ENCODE measurements around the gene RTKN. TPM values are rescaled to one million over a fixed set of nuclear protein-coding genes. Genes with fewer than 3 reads are reported as not detected.

RTKN gene
- total and polyA plus RNA-seq, 9 of the 15 experiments (the other 6 are each of a cell fraction or from before 2014, with no cell fraction given), result 0.14 to 6.9 (median 3.6) TPM

GRCh38 chr2:74440378-74441169 is 1.2 kb downstream of the RTKN start (continued):
- TF ChIP-seq RAD51 (IDR thresholded peaks at IDR 0.05; ENCODE audit: borderline replicate concordance, low read depth), result no peak
- no peak for TF ChIP-seq MBD2 (IDR thresholded peaks at IDR 0.05; ENCODE audit: borderline replicate concordance, low read depth)
- no peak for TF ChIP-seq NCOA6 (IDR thresholded peaks at IDR 0.05)
- no peak for TF ChIP-seq ARHGAP35 (IDR thresholded peaks at IDR 0.05; ENCODE audit: partially characterized antibody)
- TF ChIP-seq, protein P1, sequence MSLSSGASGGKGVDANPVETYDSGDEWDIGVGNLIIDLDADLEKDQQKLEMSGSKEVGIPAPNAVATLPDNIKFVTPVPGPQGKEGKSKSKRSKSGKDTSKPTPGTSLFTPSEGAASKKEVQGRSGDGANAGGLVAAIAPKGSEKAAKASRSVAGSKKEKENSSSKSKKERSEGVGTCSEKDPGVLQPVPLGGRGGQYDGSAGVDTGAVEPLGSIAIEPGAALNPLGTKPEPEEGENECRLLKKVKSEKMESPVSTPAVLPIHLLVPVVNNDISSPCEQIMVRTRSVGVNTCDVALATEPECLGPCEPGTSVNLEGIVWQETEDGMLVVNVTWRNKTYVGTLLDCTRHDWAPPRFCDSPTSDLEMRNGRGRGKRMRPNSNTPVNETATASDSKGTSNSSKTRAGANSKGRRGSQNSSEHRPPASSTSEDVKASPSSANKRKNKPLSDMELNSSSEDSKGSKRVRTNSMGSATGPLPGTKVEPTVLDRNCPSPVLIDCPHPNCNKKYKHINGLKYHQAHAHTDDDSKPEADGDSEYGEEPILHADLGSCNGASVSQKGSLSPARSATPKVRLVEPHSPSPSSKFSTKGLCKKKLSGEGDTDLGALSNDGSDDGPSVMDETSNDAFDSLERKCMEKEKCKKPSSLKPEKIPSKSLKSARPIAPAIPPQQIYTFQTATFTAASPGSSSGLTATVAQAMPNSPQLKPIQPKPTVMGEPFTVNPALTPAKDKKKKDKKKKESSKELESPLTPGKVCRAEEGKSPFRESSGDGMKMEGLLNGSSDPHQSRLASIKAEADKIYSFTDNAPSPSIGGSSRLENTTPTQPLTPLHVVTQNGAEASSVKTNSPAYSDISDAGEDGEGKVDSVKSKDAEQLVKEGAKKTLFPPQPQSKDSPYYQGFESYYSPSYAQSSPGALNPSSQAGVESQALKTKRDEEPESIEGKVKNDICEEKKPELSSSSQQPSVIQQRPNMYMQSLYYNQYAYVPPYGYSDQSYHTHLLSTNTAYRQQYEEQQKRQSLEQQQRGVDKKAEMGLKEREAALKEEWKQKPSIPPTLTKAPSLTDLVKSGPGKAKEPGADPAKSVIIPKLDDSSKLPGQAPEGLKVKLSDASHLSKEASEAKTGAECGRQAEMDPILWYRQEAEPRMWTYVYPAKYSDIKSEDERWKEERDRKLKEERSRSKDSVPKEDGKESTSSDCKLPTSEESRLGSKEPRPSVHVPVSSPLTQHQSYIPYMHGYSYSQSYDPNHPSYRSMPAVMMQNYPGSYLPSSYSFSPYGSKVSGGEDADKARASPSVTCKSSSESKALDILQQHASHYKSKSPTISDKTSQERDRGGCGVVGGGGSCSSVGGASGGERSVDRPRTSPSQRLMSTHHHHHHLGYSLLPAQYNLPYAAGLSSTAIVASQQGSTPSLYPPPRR (CRISPR knock-in tag; IDR thresholded peaks at IDR 0.05; ENCODE audit: borderline replicate concordance), result no peak
- TF ChIP-seq ZNF707 (CRISPR knock-in tag; conservative IDR thresholded peaks at IDR 0.05), result no peak
- TF ChIP-seq HMG20A (CRISPR knock-in tag; conservative IDR thresholded peaks at IDR 0.05), result no peak
- no peak for TF ChIP-seq SRSF7 (optimal IDR thresholded peaks at IDR 0.05; ENCODE audit: low read depth, low read length)
- no peak for TF ChIP-seq ZNF695 (CRISPR knock-in tag; IDR thresholded peaks at IDR 0.05)
- no peak for TF ChIP-seq ZNF436 (CRISPR knock-in tag; IDR thresholded peaks at IDR 0.05)
- no peak for TF ChIP-seq PHF21A (IDR thresholded peaks at IDR 0.05; ENCODE audit: borderline replicate concordance, low read depth)
- TF ChIP-seq MXI1 (IDR thresholded peaks at IDR 0.05; ENCODE audit: low read depth, low read length), result no peak
- TF ChIP-seq EP400 (IDR thresholded peaks at IDR 0.05), result peak; percentile 67; the same call in 1 of the 2 replicates
- TF ChIP-seq UBTF (IDR thresholded peaks at IDR 0.05; ENCODE audit: borderline replicate concordance in 1 of 2, low read depth in 2 of 2, low read length in 2 of 2), result peak in 1 of 2 experiments; percentile 78; a peak in 1 of 4 replicates
- TF ChIP-seq HCFC1 (IDR thresholded peaks at IDR 0.05; ENCODE audit: low read depth, low read length), result no peak
- TF ChIP-seq MLX (CRISPR knock-in tag; conservative IDR thresholded peaks at IDR 0.05), result no peak
- TF ChIP-seq, protein P2, sequence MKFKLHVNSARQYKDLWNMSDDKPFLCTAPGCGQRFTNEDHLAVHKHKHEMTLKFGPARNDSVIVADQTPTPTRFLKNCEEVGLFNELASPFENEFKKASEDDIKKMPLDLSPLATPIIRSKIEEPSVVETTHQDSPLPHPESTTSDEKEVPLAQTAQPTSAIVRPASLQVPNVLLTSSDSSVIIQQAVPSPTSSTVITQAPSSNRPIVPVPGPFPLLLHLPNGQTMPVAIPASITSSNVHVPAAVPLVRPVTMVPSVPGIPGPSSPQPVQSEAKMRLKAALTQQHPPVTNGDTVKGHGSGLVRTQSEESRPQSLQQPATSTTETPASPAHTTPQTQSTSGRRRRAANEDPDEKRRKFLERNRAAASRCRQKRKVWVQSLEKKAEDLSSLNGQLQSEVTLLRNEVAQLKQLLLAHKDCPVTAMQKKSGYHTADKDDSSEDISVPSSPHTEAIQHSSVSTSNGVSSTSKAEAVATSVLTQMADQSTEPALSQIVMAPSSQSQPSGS (CRISPR knock-in tag; IDR thresholded peaks at IDR 0.05), result no peak
- no peak for TF ChIP-seq FOXA1 (IDR thresholded peaks at IDR 0.05; ENCODE audit: borderline replicate concordance)
- TF ChIP-seq ZFP30 (CRISPR knock-in tag; IDR thresholded peaks at IDR 0.05; ENCODE audit: borderline replicate concordance), result no peak

Measured in K562 (cell line).